ENCODE measurements around the gene TOR1AIP2.

GRCh38 chr1:179816196-179816960 lies 61.2 kb downstream of the TOR1AIP2 start:
- TF ChIP-seq CTCF (IDR thresholded peaks at IDR 0.05; ENCODE audit: low read depth, low read length) (no peak), EZH2phosphoT487 (IDR thresholded peaks at IDR 0.05; ENCODE audit: low read depth) (no peak)
